ENCODE measurements around the gene RTKN2.

DNA sequence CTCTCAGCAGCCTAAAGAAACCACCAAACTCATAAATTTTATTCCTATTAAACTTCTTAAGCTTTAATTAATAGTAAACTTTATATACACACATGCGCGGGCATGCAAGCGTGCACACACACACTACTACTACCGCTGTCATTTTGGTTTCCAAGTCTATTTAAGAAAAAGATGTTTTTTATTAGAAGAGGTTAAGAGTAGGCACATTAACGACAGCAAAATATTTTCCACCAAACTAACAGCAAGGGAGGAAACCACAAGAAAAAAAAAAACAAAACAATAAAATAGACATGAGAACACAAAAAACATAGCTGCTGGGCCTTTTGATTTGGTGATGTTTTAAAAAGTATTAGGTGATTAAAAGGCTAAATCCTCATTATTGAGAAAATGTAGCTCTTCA is 28.6 kb downstream of the RTKN2 start:
- TF ChIP-seq CTCF (IDR thresholded peaks at IDR 0.05; ENCODE audit: insufficient read depth, low read length, poor library complexity, severe bottlenecking) (no peak), EZH2phosphoT487 (conservative IDR thresholded peaks at IDR 0.05; ENCODE audit: low read length) (no peak)

Data from SU-DHL-6 (cell line).